ENCODE results near the gene ZBTB16.

The ZBTB16 gene

GRCh38 chr11:114215871-114216795 is 156.6 kb downstream of the ZBTB16 start:
- DNase-seq (ENCODE audit: low spot score): no peak
- peak overlapping the region; percentile 6 for H3K4me3 ChIP-seq
- peak overlapping the region in 1 of 2 donors; percentile 31 for H3K27ac ChIP-seq
- TF ChIP-seq CTCF (IDR thresholded peaks at IDR 0.05): no peak

GRCh38 chr11:114216796-114217180 is 157.3 kb downstream of the ZBTB16 start:
- no peak for TF ChIP-seq CTCF (IDR thresholded peaks at IDR 0.05)
- Histone ChIP-seq H3K4me3 (peak overlapping the region; percentile 0), H3K27ac (peak overlapping the region in 1 of 2 donors; percentile 31)
- DNase-seq (ENCODE audit: low spot score): no peak

GRCh38 chr11:114218508-114218907 is 159.0 kb downstream of the ZBTB16 start:
- no peak for DNase-seq (ENCODE audit: low spot score)
- peak overlapping the region; percentile 16 for H3K4me3 ChIP-seq
- TF ChIP-seq CTCF (IDR thresholded peaks at IDR 0.05): no peak
- H3K27ac ChIP-seq: no peak overlapping the region

GRCh38 chr11:114219559-114220349 is 160.2 kb downstream of the ZBTB16 start:
- Histone ChIP-seq H3K4me3 (peak overlapping the region; percentile 23), H3K27ac (peak overlapping the region in 1 of 2 donors; percentile 47)
- DNase-seq (ENCODE audit: low spot score): no peak
- no peak for TF ChIP-seq CTCF (IDR thresholded peaks at IDR 0.05)

GRCh38 chr11:114221037-114221436 is 161.5 kb downstream of the ZBTB16 start:
- no peak for DNase-seq (ENCODE audit: low spot score)
- Histone ChIP-seq H3K27ac (no peak overlapping the region), H3K4me3 (no peak overlapping the region)
- TF ChIP-seq CTCF (IDR thresholded peaks at IDR 0.05): no peak

- no peak for TF ChIP-seq CTCF (IDR thresholded peaks at IDR 0.05)
- H3K27ac ChIP-seq: no peak overlapping the region
- no peak overlapping the region for H3K4me3 ChIP-seq
- DNase-seq (ENCODE audit: low spot score): no peak
Measured at GRCh38 chr11:114225661-114226060, 166.2 kb downstream of the ZBTB16 start.
